ENCODE measurements around the gene TSGA10. TPM values are rescaled to one million over a fixed set of nuclear protein-coding genes. Genes with fewer than 3 reads are reported as not detected.
A peak's percentile ranks its signal among the peaks of the same experiment; 100 is the strongest.
"Not testable (repeated sequence)": the region's sequence is repeated elsewhere in the genome, so short reads cannot be mapped to it uniquely, and the experiment has no call there.

The TSGA10 gene
- total RNA-seq (2014; rRNA removed; shearing (Covaris generic)): 3.1 and 4.2 TPM in 2 replicates

DNA sequence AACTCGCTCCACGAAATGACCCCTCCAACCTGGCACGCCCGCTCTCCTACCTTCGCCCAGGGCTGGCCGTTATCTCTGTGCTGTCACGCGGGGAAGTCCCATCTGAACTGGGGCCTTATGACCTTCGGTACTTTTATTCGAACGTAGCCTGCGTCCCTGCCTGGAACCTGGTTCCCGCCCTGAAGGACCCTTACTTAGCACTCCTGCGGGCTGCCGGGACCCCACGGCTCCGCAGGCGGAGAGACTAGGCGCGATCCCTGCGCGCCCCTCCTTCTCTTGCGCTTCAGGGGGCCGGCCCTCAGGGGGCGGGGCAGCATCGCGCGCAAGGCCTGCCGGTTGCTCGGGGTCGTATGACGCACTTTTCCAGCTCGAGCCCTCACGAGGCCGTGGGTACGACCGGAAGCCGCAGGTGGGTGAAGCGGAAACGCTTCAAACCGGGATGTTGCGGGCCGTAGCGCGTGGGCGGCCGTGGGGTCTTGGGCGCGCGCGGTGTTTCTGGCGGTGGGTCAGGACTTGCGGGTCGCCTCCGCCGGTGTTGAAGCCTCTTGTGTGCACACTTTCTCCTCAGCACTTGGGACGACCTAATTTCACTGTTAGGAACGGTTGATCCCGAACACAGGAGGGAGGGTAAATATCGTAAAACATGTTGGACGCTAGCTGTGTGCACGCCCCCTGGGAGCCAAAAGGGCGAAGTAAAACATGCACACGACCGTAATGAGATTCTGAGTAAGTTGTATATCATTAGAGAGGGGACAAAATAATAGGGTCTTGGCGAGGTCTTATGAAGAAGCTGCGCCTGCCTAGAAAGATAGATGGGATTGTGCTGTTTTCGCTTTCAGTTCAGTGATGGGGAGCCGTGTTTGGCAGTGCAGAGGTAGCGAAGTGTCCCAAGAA, at the start of gene TSGA10, which contains the start of gene LIPT1:
TSGA10 (minus strand) TSS at position 300 of the 894 bp plus-strand sequence. CDS start 45,503 bp downstream, outside the sequence.
LIPT1 (plus strand) TSS at position 325 of the 894 bp plus-strand sequence. CDS start 6,991 bp downstream, outside the sequence.
- Histone ChIP-seq H3K4me1 (no peaks in the 10 kb centered on the region), H3K9me3 (replicated peaks) (no peaks in the 10 kb centered on the region)
- peak; percentile 91 to 92 for DNase-seq

DNA sequence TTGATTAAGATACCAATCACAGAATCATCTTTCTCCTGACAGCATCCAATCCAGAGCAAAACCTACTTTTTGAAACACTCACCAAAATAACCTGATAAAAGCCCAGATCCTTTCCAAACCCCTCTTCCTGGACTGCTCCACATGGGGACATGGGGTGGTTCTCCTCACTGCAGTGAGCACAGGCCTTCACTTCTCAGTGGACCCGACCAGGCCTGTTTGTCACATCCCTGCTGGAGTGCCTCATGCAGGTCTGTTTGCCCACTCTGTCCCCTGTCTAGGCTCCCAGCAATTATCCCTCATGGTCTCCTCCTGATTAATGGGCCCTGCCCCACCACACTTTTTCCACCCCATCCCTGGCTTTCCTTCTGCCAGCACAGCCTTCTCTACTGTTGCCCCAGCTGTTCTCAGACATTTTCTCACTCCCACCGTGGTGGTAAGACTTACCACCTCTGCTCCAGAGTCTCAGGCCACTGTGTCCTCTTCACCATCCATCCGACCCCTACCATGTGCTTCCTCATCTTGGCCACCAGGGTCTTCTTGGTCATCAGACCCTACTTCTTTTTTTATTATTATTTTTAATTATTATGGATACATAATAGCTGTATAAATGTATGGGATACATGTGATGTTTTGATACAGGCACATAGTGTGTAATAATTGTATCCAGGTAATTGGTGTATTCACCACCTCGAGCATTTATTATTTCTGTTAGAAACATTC, 47.4 kb upstream of the TSGA10 start:
- H3K36me3 ChIP-seq: peaks cover 14% of the 10 kb centered on the region
- no peaks in the 10 kb centered on the region for H3K9me3 ChIP-seq (replicated peaks)
- DNase-seq: no peak
- no peaks in the 10 kb centered on the region for H3K4me1 ChIP-seq
- no peak overlapping the region for H3K4me3 ChIP-seq
- no peak overlapping the region for H3K27ac ChIP-seq
- no peaks in the 10 kb centered on the region for H3K27me3 ChIP-seq

More for the DNA sequence above, at the start of gene TSGA10, which contains the start of gene LIPT1:
- Histone ChIP-seq H3K27ac (peak within 1 kb of the TSS; percentile 59), H3K27me3 (no peaks in the 10 kb centered on the region), H3K4me3 (peak within 1 kb of the TSS; percentile 89), H3K36me3 (no peaks in the 10 kb centered on the region)

- Histone ChIP-seq H3K4me3 (no peak overlapping the region), H3K27ac (no peak overlapping the region), H3K36me3 (peaks cover 29% of the 10 kb centered on the region), H3K9me3 (replicated peaks) (no peaks in the 10 kb centered on the region), H3K4me1 (no peaks in the 10 kb centered on the region), H3K27me3 (no peaks in the 10 kb centered on the region)
- DNase-seq: no peak
These were observed 45.5 kb upstream of the TSGA10 start for GRCh38 chr2:99200076-99200800.

GRCh38 chr2:99198103-99198841, 43.5 kb upstream of the TSGA10 start:
- no peaks in the 10 kb centered on the region for H3K27me3 ChIP-seq
- no peaks in the 10 kb centered on the region for H3K9me3 ChIP-seq (replicated peaks)
- H3K4me3 ChIP-seq: no peak overlapping the region
- no peak overlapping the region for H3K27ac ChIP-seq
- no peak for DNase-seq
- no peaks in the 10 kb centered on the region for H3K4me1 ChIP-seq
- H3K36me3 ChIP-seq: peaks cover 45% of the 10 kb centered on the region

GRCh38 chr2:99192364-99192763, 37.6 kb upstream of the TSGA10 start:
- H3K27ac ChIP-seq; H3K4me1 ChIP-seq; DNase-seq; H3K9me3 ChIP-seq (replicated peaks); H3K27me3 ChIP-seq; H3K4me3 ChIP-seq: not testable (repeated sequence)
- peaks cover 76% of the 10 kb centered on the region for H3K36me3 ChIP-seq

- Histone ChIP-seq H3K4me3 (no peak overlapping the region), H3K4me1 (no peaks in the 10 kb centered on the region), H3K27ac (no peak overlapping the region), H3K27me3 (no peaks in the 10 kb centered on the region), H3K36me3 (peaks cover 62% of the 10 kb centered on the region), H3K9me3 (replicated peaks) (no peaks in the 10 kb centered on the region)
- DNase-seq: no peak
These were observed 35.8 kb upstream of the TSGA10 start for GRCh38 chr2:99190548-99190947.

DNA sequence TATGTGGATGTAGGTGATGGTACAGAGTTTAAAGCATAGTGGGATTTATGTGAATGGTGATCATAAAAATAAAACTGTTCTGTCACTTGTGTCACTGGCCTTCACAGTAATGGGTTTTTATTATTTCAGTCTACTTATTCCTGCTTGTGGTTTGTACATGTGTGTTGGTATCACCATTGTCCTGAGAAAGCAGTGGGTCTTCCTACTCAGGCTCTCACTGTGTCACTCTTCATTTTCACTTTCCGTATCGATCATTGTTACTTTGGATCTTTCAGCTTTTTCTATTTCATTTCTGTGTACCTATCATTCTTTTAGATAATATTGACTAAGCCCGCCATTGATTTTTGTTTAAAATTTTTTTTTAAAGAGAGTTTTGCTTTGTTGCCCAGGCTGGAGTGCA, 33.6 kb upstream of the TSGA10 start:
- no peak for DNase-seq
- no peaks in the 10 kb centered on the region for H3K27me3 ChIP-seq
- H3K4me1 ChIP-seq: no peaks in the 10 kb centered on the region
- no peak overlapping the region for H3K27ac ChIP-seq
- H3K4me3 ChIP-seq: no peak overlapping the region
- no peaks in the 10 kb centered on the region for H3K9me3 ChIP-seq (replicated peaks)
- H3K36me3 ChIP-seq: peaks cover 45% of the 10 kb centered on the region

GRCh38 chr2:99187011-99187410, 32.3 kb upstream of the TSGA10 start:
- H3K27ac ChIP-seq: no peak overlapping the region
- no peak overlapping the region for H3K4me3 ChIP-seq
- peaks cover 32% of the 10 kb centered on the region for H3K36me3 ChIP-seq
- H3K27me3 ChIP-seq: no peaks in the 10 kb centered on the region
- no peaks in the 10 kb centered on the region for H3K4me1 ChIP-seq
- no peaks in the 10 kb centered on the region for H3K9me3 ChIP-seq (replicated peaks)
- DNase-seq: no peak

DNA sequence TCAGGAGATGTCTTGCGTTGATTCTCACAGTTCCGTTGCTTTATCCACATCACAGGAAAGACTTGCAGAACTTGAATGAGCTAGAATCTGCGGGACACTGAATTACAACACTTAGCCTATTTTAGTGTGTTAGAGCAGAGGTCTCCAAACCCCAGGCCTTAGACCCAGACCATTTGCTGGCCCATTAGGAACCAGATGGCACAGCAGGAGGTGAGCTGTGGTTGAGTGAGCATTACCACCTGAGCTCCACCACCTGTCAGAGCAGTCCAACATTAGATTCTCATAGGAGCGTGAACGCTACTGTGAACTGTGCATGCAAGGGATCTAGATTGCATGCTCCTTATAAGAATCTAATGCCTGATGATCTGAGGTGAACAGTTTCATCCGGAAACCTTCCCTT, 30.1 kb upstream of the TSGA10 start:
- peaks cover 16% of the 10 kb centered on the region for H3K36me3 ChIP-seq
- H3K4me3 ChIP-seq: no peak overlapping the region
- no peak for DNase-seq
- no peaks in the 10 kb centered on the region for H3K9me3 ChIP-seq (replicated peaks)
- no peaks in the 10 kb centered on the region for H3K4me1 ChIP-seq
- no peaks in the 10 kb centered on the region for H3K27me3 ChIP-seq
- no peak overlapping the region for H3K27ac ChIP-seq

DNA sequence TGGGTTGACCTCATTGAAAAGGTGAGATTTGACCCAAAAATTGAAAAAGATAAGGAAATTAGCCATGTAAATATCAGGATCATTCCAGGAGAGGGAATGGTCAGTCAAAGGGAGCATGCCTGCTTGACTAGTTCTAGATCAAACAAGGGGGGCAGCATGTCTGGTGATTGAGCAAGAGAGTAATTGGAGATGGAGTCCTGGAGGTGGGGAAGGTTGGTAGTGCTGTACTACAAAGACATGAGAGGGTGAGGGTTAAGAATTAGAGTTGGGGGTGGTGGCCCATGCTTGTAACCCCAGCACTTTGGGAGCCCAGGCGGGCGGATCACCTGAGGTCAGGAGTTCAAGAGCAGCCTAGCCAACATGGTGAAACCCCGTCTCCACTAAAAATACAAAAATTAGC, 28.3 kb upstream of the TSGA10 start:
- no peaks in the 10 kb centered on the region for H3K9me3 ChIP-seq (replicated peaks)
- H3K27ac ChIP-seq: no peak overlapping the region
- DNase-seq: no peak
- no peaks in the 10 kb centered on the region for H3K27me3 ChIP-seq
- no peak overlapping the region for H3K4me3 ChIP-seq
- peaks cover 3% of the 10 kb centered on the region for H3K36me3 ChIP-seq
- H3K4me1 ChIP-seq: no peaks in the 10 kb centered on the region

GRCh38 chr2:99181624-99182000, 26.9 kb upstream of the TSGA10 start:
- Histone ChIP-seq H3K9me3 (replicated peaks) (no peaks in the 10 kb centered on the region), H3K4me1 (no peaks in the 10 kb centered on the region), H3K27me3 (no peaks in the 10 kb centered on the region), H3K36me3 (peaks cover under 1% of the 10 kb centered on the region; the same call in 1 of the 2 replicates), H3K27ac (peak overlapping the region; percentile 64), H3K4me3 (peak overlapping the region; percentile 70)
- DNase-seq: peak in 1 of 2 experiments; percentile 38

DNA sequence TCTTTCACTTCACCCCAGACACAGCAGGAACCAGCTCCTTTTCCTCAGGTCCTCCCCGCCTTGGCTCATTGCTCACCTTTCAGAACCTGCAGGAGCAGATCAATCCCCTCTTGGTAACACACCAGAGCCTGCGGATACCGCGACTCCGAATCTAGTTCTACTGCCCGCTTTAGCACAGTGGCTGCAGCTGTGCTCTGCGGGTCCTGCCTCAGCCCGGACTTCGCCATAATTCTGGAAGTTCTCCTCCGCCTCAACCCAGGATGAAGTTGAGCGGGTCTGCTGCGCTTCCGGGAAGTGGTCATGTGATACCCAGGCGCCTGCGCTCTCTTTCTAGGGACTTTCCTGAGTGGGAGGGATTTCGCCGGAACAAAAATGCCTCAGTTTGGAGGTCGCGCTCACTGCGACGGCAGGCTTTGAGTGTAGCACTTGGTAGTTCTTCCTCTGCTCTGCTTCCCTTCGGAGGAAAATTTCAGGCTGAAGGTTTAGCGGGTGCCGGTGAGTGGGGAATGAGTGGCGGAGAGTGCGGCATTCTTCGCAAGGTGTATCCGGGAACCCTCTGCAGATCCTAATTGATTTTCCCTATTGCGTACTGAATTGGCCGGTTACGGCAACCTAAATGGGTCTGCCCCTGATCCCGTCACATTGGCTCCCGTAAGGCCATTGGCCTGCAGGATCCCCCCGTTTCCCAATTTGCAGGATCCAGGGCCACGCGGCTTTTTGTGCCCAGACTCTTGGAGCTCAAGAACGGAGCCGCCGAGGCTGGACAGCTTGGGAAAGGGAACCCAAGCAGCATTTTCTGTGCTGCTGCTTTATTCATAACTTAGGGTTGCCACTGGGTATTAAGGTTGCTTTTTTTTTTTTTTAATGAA, 26.2 kb upstream of the TSGA10 start, which contains the start of the genes MITD1 and MRPL30:
MITD1 (minus strand) TSS at position 304 of the 869 bp plus-strand sequence; CDS start at position 227, 77 bp downstream.
MRPL30 (plus strand) TSS at position 430 of the 869 bp plus-strand sequence. CDS start 5,020 bp downstream, outside the sequence.
- peak; percentile 92 to 98 for DNase-seq
- H3K27me3 ChIP-seq: no peaks in the 10 kb centered on the region
- no peaks in the 10 kb centered on the region for H3K36me3 ChIP-seq
- peak within 1 kb of the TSS; percentile 64 for H3K27ac ChIP-seq
- peak within 1 kb of the TSS; percentile 70 for H3K4me3 ChIP-seq
- no peaks in the 10 kb centered on the region for H3K9me3 ChIP-seq (replicated peaks)
- no peaks in the 10 kb centered on the region for H3K4me1 ChIP-seq

All from SJCRH30 (cell line).